GM12878 (cell line): ENCODE measurements around the gene DUS1L. TPM values are rescaled to one million over a fixed set of nuclear protein-coding genes. Genes with fewer than 3 reads are reported as not detected.

Experiments
- ATAC-seq: fragments of 200-7000 bp; cut with Tn5 transposase; 3 replicates; pipeline ENCODE4 v1.9.1; 2020; ENCODE audit warnings: mild to moderate bottlenecking, moderate library complexity
- BruUV-seq: library from RNA; stranded (reverse); fragments of 400-500 nt; replicated peaks from 2 replicates; lab custom pipeline; 2021; lab: Mats Ljungman, UMichigan
- CTCF ChIA-PET: fragments of 300-600 bp; sonication (Branson Sonifier 250); formaldehyde crosslinking; extraction: SDS; loops from one replicate; lab custom pipeline; 2021; ENCODE audit warnings: inconsistent platforms; lab: Yijun Ruan, JAX
- POLR2A ChIA-PET: fragments of 350-600 bp; formaldehyde crosslinking; extraction: SDS; loops from one replicate; lab custom pipeline; 2021; ENCODE audit warnings: inconsistent platforms; lab: Charles Lee
- RAD21 ChIA-PET: fragments of 300-600 bp; sonication (Branson Sonifier 250); formaldehyde crosslinking; loops from one replicate; lab custom pipeline; 2023; ENCODE audit warnings: antibody characterized with exemption; ENCODE audit not compliant: unreplicated experiment; lab: Charles Lee
- SMC1A ChIA-PET: fragments of 300-600 bp; sonication (Branson Sonifier 250); formaldehyde crosslinking; loops from one replicate; lab custom pipeline; 2023; ENCODE audit not compliant: unreplicated experiment, uncharacterized antibody; lab: Charles Lee
- DNase-seq: peaks from one replicate; pipeline ENCODE4 v3.0.0-alpha.2; 2011; ENCODE audit warnings: low read depth, low spot score
- FAIRE-seq: peaks from 3 replicates; lab custom pipeline; 2011; peaks lifted over from hg19 to GRCh38; lab: Jason Lieb, UNC
- H2AFZ ChIP-seq: 2 replicates; pipeline ENCODE4 v1.6.0; 2011; ENCODE audit warnings: low read depth, low read length, control low read depth; ENCODE audit not compliant: control insufficient read depth
- H3K27ac ChIP-seq: 2 replicates; pipeline ENCODE4 v1.5.1; 2011; ENCODE audit warnings: control low read depth; ENCODE audit not compliant: control insufficient read depth, insufficient read depth
- H3K27me3 ChIP-seq, 2 experiments: replicated peaks in 1 of 2; 2 replicates each; pipeline versions ENCODE4 v1.6.0 to v1.6.1; 2011; ENCODE audit warnings: low read length in 1 of 2; ENCODE audit not compliant: control insufficient read depth in 2 of 2, insufficient read depth in 2 of 2
- H3K36me3 ChIP-seq, 2 experiments: 2 replicates each; pipeline ENCODE4 v1.5.1; 2011; ENCODE audit warnings: low read length in 1 of 2; ENCODE audit not compliant: control insufficient read depth in 2 of 2, insufficient read depth in 2 of 2
- H3K4me1 ChIP-seq: 2 replicates; pipeline ENCODE4 v1.6.1; 2011; ENCODE audit warnings: mild to moderate bottlenecking, low read length, moderate library complexity, mixed read lengths; ENCODE audit not compliant: control insufficient read depth, insufficient read depth
- H3K4me2 ChIP-seq: 2 replicates; pipeline ENCODE4 v1.6.0; 2011; ENCODE audit warnings: control low read depth; ENCODE audit not compliant: control insufficient read depth, insufficient read depth
- H3K4me3 ChIP-seq: fragments of 200-600 bp; sonication (generic); 2 replicates; pipeline ENCODE4 v1.5.1; 2016
- H3K79me2 ChIP-seq: 2 replicates; pipeline ENCODE4 v1.6.0; 2011; ENCODE audit warnings: low read length; ENCODE audit not compliant: control insufficient read depth, insufficient read depth
- H3K9ac ChIP-seq: 2 replicates; pipeline ENCODE4 v1.8.0; 2011; ENCODE audit warnings: low read length, control low read depth, mixed read lengths; ENCODE audit not compliant: control insufficient read depth, insufficient read depth
- H3K9me3 ChIP-seq: replicated peaks from 3 replicates; pipeline ENCODE4 v1.5.1; 2011; ENCODE audit warnings: mild to moderate bottlenecking, low read length; ENCODE audit not compliant: control insufficient read depth, insufficient read depth
- H4K20me1 ChIP-seq: 2 replicates; pipeline ENCODE4 v1.6.0; 2011; ENCODE audit not compliant: control insufficient read depth, insufficient read depth
- ASH2L ChIP-seq: fragments of 300-600, 200-600 bp; sonication (generic); IDR thresholded peaks from 2 replicates; pipeline ENCODE4 v1.6.1; 2017; ENCODE audit warnings: low read depth, mild to moderate bottlenecking, borderline replicate concordance
- ATF7 ChIP-seq: fragments of 450-650 bp; IDR thresholded peaks from 2 replicates; pipeline ENCODE4 v1.6.1; 2016; ENCODE audit warnings: low read depth, mild to moderate bottlenecking
- BMI1 ChIP-seq: fragments of 450-650 bp; IDR thresholded peaks from 2 replicates; pipeline ENCODE4 v1.6.1; 2016; ENCODE audit warnings: mild to moderate bottlenecking, moderate library complexity, borderline replicate concordance
- E2F4 ChIP-seq: IDR thresholded peaks from 2 replicates; pipeline ENCODE4 v1.6.1; 2012; ENCODE audit warnings: low read depth, low read length, improper control_type of control experiment
- EP300 ChIP-seq, 2 experiments: fragments of 150-350 bp in 1 of 2; IDR thresholded peaks; 2 replicates each; pipeline ENCODE4 v1.6.1; 2011 to 2012; ENCODE audit warnings: low read depth in 2 of 2, low read length in 2 of 2, borderline replicate concordance in 1 of 2, improper control_type of control experiment in 1 of 2, inconsistent platforms in 1 of 2; ENCODE audit not compliant: control insufficient read depth in 1 of 2
- FOXM1 ChIP-seq: IDR thresholded peaks from 2 replicates; pipeline ENCODE4 v1.6.1; 2012; ENCODE audit warnings: low read depth, mild to moderate bottlenecking, inconsistent platforms, low read length, moderate library complexity
- HDGF ChIP-seq: fragments of 450-650 bp; IDR thresholded peaks from 2 replicates; pipeline ENCODE4 v1.6.1; 2016; ENCODE audit warnings: antibody characterized with exemption
- IKZF2 ChIP-seq, 2 experiments: fragments of 450-650 bp; IDR thresholded peaks; 2 replicates each; pipeline ENCODE4 v1.6.1; 2017; ENCODE audit warnings: mild to moderate bottlenecking in 2 of 2, moderate library complexity in 2 of 2
- NFXL1 ChIP-seq: fragments of 450-650 bp; IDR thresholded peaks from 2 replicates; pipeline ENCODE4 v1.6.1; 2017; ENCODE audit warnings: antibody characterized with exemption, mild to moderate bottlenecking, borderline replicate concordance
- SPI1 ChIP-seq: IDR thresholded peaks from 2 replicates; pipeline ENCODE4 v1.6.1; 2011; ENCODE audit warnings: low read depth, mild to moderate bottlenecking, low read length, moderate library complexity, borderline replicate concordance; ENCODE audit not compliant: insufficient read depth
- USF1 ChIP-seq: IDR thresholded peaks from 2 replicates; pipeline ENCODE4 v1.6.1; 2011; ENCODE audit warnings: borderline replicate concordance, low read depth, mild to moderate bottlenecking, moderate library complexity, mixed read lengths, low read length; ENCODE audit not compliant: insufficient read depth; ENCODE audit errors: extremely low read length
- ZBTB11 ChIP-seq: fragments of 450-650 bp; formaldehyde crosslinking; IDR thresholded peaks from 2 replicates; pipeline ENCODE4 v1.5.0; 2022; ENCODE audit warnings: mild to moderate bottlenecking, missing genetic modification characterization
- ZNF207 ChIP-seq: fragments of 450-650 bp; IDR thresholded peaks from 2 replicates; pipeline ENCODE4 v1.6.1; 2014; ENCODE audit warnings: antibody characterized with exemption, mild to moderate bottlenecking, borderline replicate concordance
- WGBS: methylation state at CpG from one replicate; pipeline ENCODE4 v1.1.6; 2016; ENCODE audit warnings: low lambda C conversion rate; ENCODE audit not compliant: insufficient replicate concordance, insufficient coverage; ENCODE audit errors: missing lambda C conversion rate; 5-methylcytosine and 5-hydroxymethylcytosine counted together
- in situ Hi-C: fragments of 300-500 bp; cut with MboI; formaldehyde crosslinking; loops from 9 replicates; pipeline ENCODE4 v1.14.3; 2018; ENCODE audit warnings: mixed read lengths
- intact Hi-C: fragments of 100-400 bp; cut with micrococcal nuclease; formaldehyde crosslinking; loops from one replicate; pipeline ENCODE4 v1.14.2; 2022; ENCODE audit not compliant: unreplicated experiment
- polyA plus RNA-seq, 11 experiments: library from polyadenylated mRNA; depleted of rRNA in 4 of 11; unstranded in 6 of 11; stranded (reverse) in 5 of 11; fragments of >200 nt; fragmentation: Nextera tagmentation in 4 of 11; fragmentation: Illumina TruSeq in 1 of 11; extraction: Ambion mirVana in 4 of 11; extraction: Trizol in 1 of 11; gene quantifications; 1 replicate in 1 of 11; 2 replicates in 10 of 11; pipeline versions ENCODE4 v1.2.1 to v1.2.3, GENCODE V29; 2011 to 2016; ENCODE audit warnings: inconsistent platforms in 2 of 11, missing spikeins in 2 of 11, low read depth in 1 of 11
- total RNA-seq, 4 experiments: library from RNA; depleted of rRNA in 3 of 4; stranded (reverse); fragments of >200 nt in 3 of 4; fragmentation: Illumina TruSeq in 1 of 4; extraction: Trizol in 1 of 4; gene quantifications; 2 replicates each; pipeline versions ENCODE4 v1.2.1 to v1.2.3, GENCODE V29; 2013 to 2021
- TF ChIP-seq, protein P1 (sequence below): fragments of 450-650 bp; IDR thresholded peaks from 2 replicates; pipeline ENCODE4 v1.6.1; 2016; ENCODE audit warnings: mild to moderate bottlenecking

DUS1L gene
- total and polyA plus RNA-seq, 10 of the 15 experiments (the other 5 are each of a cell fraction or from before 2014, with no cell fraction given), result 6.1 to 157 (median 44.5) TPM

DNA sequence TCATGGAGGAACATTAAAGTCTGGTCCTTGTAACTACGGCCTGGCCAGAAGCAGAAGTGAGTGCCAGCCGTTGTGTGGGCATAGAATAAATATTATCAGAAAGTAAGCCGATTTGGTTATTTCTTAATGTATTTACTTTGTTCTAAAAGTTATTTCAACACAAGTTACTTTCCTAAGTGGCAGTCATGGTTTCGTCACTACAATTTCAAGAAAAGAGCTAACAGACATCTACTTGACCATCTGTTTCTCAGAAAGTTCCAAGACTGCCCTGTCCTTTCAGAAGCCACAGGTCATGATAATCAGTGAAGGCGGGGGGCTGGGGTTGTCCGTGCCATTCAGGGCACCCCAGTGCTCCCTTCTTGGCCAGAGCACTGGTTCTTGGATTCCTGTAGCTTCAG, 47.3 kb upstream of the DUS1L start (continued):
- TF ChIP-seq ATF7, result no peak

GRCh38 chr17:82112181-82112913, 46.7 kb upstream of the DUS1L start:
- no peak for ATAC-seq
- POLR2A ChIA-PET, result no interaction called here
- no peak overlapping the region for H3K9ac ChIP-seq
- intact Hi-C loops, result no loop called here
- H3K27me3 ChIP-seq, result no peaks in the 10 kb centered on the region
- no peaks in the 10 kb centered on the region for H3K36me3 ChIP-seq
- H3K9me3 ChIP-seq, result no peaks in the 10 kb centered on the region
- no peak for FAIRE-seq
- RAD21 ChIA-PET, result no interaction called here
- no TSS peak for BruUV-seq
- SMC1A ChIA-PET, result interaction anchor here (0.6 kb wide), 1 partner anchor 308 kb away, joined by 3 read pairs; no protein-coding TSS in a partner anchor
- in situ Hi-C loops, result no loop called here
- CTCF ChIA-PET, result no interaction called here
- H3K27ac ChIP-seq, result no peak overlapping the region
- DNase-seq, result no peak
- H4K20me1 ChIP-seq, result no peaks in the 10 kb centered on the region
- no peak overlapping the region for H3K4me3 ChIP-seq
- no peak overlapping the region for H2AFZ ChIP-seq
- H3K4me2 ChIP-seq, result no peak overlapping the region
- 79% methylated on average over 18 of the region's 18 CpGs for WGBS
- no peaks in the 10 kb centered on the region for H3K79me2 ChIP-seq
- H3K4me1 ChIP-seq, result peaks cover 1% of the 10 kb centered on the region
- TF ChIP-seq BMI1 (no peak), FOXM1 (no peak), HDGF (no peak), EP300 (IDR thresholded peaks at IDR 0.05; ENCODE audit: borderline replicate concordance in 1 of 2, control insufficient read depth in 1 of 2, low read depth in 2 of 2, low read length in 2 of 2) (no peak), ZNF207 (no peak), ZBTB11 (CRISPR knock-in tag) (no peak), USF1 (no peak), E2F4 (no peak), IKZF2 (IDR thresholded peaks at IDR 0.05) (no peak), NFXL1 (no peak), ASH2L (no peak), SPI1 (no peak)
- TF ChIP-seq, protein P1, sequence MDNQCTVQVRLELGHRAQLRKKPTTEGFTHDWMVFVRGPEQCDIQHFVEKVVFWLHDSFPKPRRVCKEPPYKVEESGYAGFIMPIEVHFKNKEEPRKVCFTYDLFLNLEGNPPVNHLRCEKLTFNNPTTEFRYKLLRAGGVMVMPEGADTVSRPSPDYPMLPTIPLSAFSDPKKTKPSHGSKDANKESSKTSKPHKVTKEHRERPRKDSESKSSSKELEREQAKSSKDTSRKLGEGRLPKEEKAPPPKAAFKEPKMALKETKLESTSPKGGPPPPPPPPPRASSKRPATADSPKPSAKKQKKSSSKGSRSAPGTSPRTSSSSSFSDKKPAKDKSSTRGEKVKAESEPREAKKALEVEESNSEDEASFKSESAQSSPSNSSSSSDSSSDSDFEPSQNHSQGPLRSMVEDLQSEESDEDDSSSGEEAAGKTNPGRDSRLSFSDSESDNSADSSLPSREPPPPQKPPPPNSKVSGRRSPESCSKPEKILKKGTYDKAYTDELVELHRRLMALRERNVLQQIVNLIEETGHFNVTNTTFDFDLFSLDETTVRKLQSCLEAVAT, result no peak
